Neural progenitor cell (in vitro differentiated cells): Measurements from ENCODE around the gene DNAJB8. TPM values are rescaled to one million over a fixed set of nuclear protein-coding genes. Genes with fewer than 3 reads are reported as not detected.

ENCODE experiments used
- DNase-seq: peaks from one replicate; pipeline ENCODE4 v3.0.0-alpha.2; 2016; ENCODE audit warnings: low spot score
- H2AFZ ChIP-seq: fragments of 200-600 bp; sonication (generic); replicated peaks from 2 replicates; pipeline ENCODE4 v1.6.1; 2016; ENCODE audit warnings: antibody characterized with exemption
- H3F3A ChIP-seq: fragments of 200-600 bp; sonication (generic); 2 replicates; pipeline ENCODE4 v1.6.1; 2016; ENCODE audit warnings: antibody characterized with exemption, low read depth
- H3K27ac ChIP-seq: fragments of 200-600 bp; sonication (generic); 2 replicates; pipeline ENCODE4 v1.5.1; 2016; ENCODE audit warnings: mild to moderate bottlenecking
- H3K27me3 ChIP-seq: fragments of 200-600 bp; sonication (generic); 2 replicates; pipeline ENCODE4 v1.6.1; 2016; ENCODE audit warnings: mild to moderate bottlenecking, moderate library complexity
- H3K36me3 ChIP-seq: fragments of 200-600 bp; sonication (generic); 2 replicates; pipeline ENCODE4 v1.5.1; 2016
- H3K4me1 ChIP-seq: fragments of 200-600 bp; sonication (generic); 2 replicates; pipeline ENCODE4 v1.6.1; 2016; ENCODE audit warnings: mixed run types
- H3K4me2 ChIP-seq: fragments of 200-600 bp; sonication (generic); 2 replicates; pipeline ENCODE4 v1.6.1; 2016
- H3K4me3 ChIP-seq: fragments of 200-600 bp; sonication (generic); 2 replicates; pipeline ENCODE4 v1.5.1; 2016
- H3K79me2 ChIP-seq: fragments of 200-600 bp; sonication (generic); 2 replicates; pipeline ENCODE4 v1.6.1; 2016; ENCODE audit warnings: low read depth
- H3K9ac ChIP-seq: fragments of 200-600 bp; sonication (generic); 2 replicates; pipeline ENCODE4 v1.6.1; 2016
- H3K9me3 ChIP-seq: fragments of 200-600 bp; sonication (generic); 2 replicates; pipeline ENCODE4 v1.5.1; 2016; ENCODE audit warnings: low read depth
- H4K20me1 ChIP-seq: fragments of 200-600 bp; sonication (generic); 2 replicates; pipeline ENCODE4 v1.6.1; 2016; ENCODE audit warnings: low read depth
- H3K27ac Mint-ChIP-seq: 3 replicates; pipeline ENCODE4 v1.8.0; 2021; ENCODE audit warnings: mixed read lengths
- H3K27me3 Mint-ChIP-seq: 2 replicates; pipeline ENCODE4 v1.8.0; 2022; ENCODE audit warnings: low read depth, mild to moderate bottlenecking, inconsistent platforms, moderate library complexity, mixed read lengths; ENCODE audit not compliant: insufficient read depth
- H3K36me3 Mint-ChIP-seq: 3 replicates; pipeline ENCODE4 v1.8.0; 2021; ENCODE audit warnings: mixed read lengths
- H3K4me1 Mint-ChIP-seq: 3 replicates; pipeline ENCODE4 v1.8.0; 2021; ENCODE audit warnings: mixed read lengths
- H3K4me3 Mint-ChIP-seq: 3 replicates; pipeline ENCODE4 v1.8.0; 2021; ENCODE audit warnings: mild to moderate bottlenecking, moderate library complexity, mixed read lengths
- H3K9me3 Mint-ChIP-seq: 3 replicates; pipeline ENCODE4 v1.8.0; 2020; ENCODE audit warnings: mixed read lengths
- EZH2 ChIP-seq: fragments of 200-600 bp; sonication (generic); IDR thresholded peaks from 2 replicates; pipeline ENCODE4 v1.6.1; 2017; ENCODE audit warnings: antibody characterized with exemption, mild to moderate bottlenecking, moderate library complexity
- EZH2phosphoT487 ChIP-seq: fragments of 200-600 bp; sonication (generic); IDR thresholded peaks from 2 replicates; pipeline ENCODE4 v1.6.1; 2017; ENCODE audit warnings: antibody characterized with exemption
- total RNA-seq: library from RNA; depleted of rRNA; stranded (reverse); fragments of >200 nt; gene quantifications from 2 replicates; pipeline ENCODE4 v1.2.3, GENCODE V29; 2015; ENCODE audit warnings: low replicate concordance
- TF ChIP-seq, protein P1 (sequence below): fragments of 200-600 bp; sonication (generic); IDR thresholded peaks from 2 replicates; pipeline ENCODE4 v1.5.1; 2017; ENCODE audit warnings: antibody characterized with exemption, mild to moderate bottlenecking

The DNAJB8 gene
- total RNA-seq, 1 donor from 2014 or later: not detected

DNA sequence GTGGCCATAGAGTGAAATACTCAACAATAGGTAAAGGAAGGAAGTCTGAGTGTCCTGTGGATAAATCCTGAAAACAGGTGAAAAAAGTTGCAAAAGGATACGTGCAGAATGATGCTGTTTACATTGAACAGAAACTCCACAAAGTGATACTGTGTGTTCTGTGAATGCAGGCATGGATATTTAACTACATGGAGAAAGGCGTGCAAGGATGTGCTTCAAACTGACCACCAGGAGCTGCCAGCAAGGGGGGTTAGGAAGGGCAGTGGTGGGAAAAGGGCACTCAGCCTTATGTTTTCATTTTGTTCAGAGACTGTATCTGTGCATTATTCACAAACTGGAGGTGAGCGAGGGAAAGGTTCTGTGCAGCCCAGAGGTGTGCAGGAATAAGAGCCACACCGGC lies 47.4 kb downstream of the DNAJB8 start:
- no peak for DNase-seq
- Histone ChIP-seq H3K4me3 (no peak overlapping the region), H3K27ac (no peak overlapping the region), H3K4me2 (no peak overlapping the region), H3F3A (no peaks in the 10 kb centered on the region), H3K27me3 (peaks cover under 1% of the 10 kb centered on the region), H3K9me3 (no peaks in the 10 kb centered on the region), H3K9ac (no peak overlapping the region), H2AFZ (no peak overlapping the region), H3K79me2 (no peaks in the 10 kb centered on the region), H3K4me1 (no peaks in the 10 kb centered on the region), H4K20me1 (no peaks in the 10 kb centered on the region), H3K36me3 (no peaks in the 10 kb centered on the region)
- Mint-ChIP-seq H3K27ac (no peak overlapping the region), H3K27me3 (peaks cover 8% of the 10 kb centered on the region), H3K4me1 (peaks cover 3% of the 10 kb centered on the region), H3K36me3 (peaks cover 4% of the 10 kb centered on the region), H3K4me3 (no peak overlapping the region), H3K9me3 (no peaks in the 10 kb centered on the region)
- TF ChIP-seq EZH2 (no peak), EZH2phosphoT487 (no peak)
- TF ChIP-seq, protein P1, sequence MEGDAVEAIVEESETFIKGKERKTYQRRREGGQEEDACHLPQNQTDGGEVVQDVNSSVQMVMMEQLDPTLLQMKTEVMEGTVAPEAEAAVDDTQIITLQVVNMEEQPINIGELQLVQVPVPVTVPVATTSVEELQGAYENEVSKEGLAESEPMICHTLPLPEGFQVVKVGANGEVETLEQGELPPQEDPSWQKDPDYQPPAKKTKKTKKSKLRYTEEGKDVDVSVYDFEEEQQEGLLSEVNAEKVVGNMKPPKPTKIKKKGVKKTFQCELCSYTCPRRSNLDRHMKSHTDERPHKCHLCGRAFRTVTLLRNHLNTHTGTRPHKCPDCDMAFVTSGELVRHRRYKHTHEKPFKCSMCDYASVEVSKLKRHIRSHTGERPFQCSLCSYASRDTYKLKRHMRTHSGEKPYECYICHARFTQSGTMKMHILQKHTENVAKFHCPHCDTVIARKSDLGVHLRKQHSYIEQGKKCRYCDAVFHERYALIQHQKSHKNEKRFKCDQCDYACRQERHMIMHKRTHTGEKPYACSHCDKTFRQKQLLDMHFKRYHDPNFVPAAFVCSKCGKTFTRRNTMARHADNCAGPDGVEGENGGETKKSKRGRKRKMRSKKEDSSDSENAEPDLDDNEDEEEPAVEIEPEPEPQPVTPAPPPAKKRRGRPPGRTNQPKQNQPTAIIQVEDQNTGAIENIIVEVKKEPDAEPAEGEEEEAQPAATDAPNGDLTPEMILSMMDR: no peak

DNA sequence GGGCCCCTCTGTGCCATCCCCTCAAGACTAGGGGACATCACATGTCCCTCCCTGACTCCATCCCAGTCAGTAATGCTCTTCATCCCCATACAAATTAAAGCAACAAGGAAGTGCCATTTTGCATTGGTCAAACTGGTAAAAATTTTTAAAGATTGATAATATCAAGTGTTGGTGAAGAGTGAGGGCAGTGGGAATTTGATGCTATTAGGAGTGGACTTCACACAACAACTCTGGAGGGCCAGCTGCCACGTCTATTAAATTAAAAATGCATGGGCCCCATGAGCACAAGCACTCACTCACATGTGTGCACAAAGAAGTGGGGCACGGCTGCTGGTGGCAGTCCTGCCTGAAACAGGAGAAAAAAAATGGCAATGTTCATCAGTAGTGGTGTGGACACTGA lies 47.8 kb downstream of the DNAJB8 start:
- Histone ChIP-seq H3K79me2 (no peaks in the 10 kb centered on the region), H3K9me3 (no peaks in the 10 kb centered on the region), H3K4me1 (no peaks in the 10 kb centered on the region), H4K20me1 (no peaks in the 10 kb centered on the region), H3K27me3 (no peaks in the 10 kb centered on the region), H3K4me2 (no peak overlapping the region), H3F3A (no peaks in the 10 kb centered on the region), H2AFZ (no peak overlapping the region), H3K4me3 (no peak overlapping the region), H3K9ac (no peak overlapping the region), H3K36me3 (no peaks in the 10 kb centered on the region), H3K27ac (no peak overlapping the region)
- Mint-ChIP-seq H3K9me3 (no peaks in the 10 kb centered on the region), H3K4me3 (no peak overlapping the region), H3K27me3 (peaks cover 8% of the 10 kb centered on the region), H3K36me3 (peaks cover 4% of the 10 kb centered on the region), H3K4me1 (peaks cover 4% of the 10 kb centered on the region), H3K27ac (no peak overlapping the region)
- DNase-seq: no peak
- no peak for TF ChIP-seq EZH2
- no peak for TF ChIP-seq EZH2phosphoT487
- TF ChIP-seq, protein P1: no peak

DNA sequence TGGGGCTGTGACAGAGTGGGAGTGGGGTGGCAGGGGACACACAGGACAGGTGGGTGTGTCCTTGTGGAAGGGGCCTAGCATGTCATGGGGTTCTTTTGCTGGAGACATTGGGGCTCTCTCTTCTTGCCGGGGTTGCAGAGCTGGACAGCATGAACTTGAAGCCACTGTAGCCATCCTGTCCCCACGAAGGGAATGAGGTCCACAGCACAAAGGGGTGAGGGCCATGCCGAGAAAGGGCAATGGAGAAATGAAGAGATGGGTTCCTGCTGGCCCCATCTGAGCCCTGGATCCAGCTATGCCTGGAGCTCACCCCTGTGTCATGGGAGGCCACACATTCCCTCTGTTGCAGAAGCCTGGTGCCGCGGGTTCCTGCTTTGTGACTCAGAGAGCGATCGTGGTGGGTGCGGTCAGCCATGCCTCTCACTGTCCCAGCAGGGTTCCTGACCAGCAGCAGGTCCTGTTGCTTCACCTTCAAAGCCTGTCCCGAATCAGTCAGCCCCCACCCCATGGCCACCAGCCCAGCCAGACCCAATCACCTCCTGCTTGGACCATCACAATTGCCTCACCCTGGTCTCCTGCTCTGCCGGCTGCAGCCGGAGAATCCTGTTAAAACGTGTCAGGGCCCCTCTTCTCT lies 50.0 kb downstream of the DNAJB8 start:
- Histone ChIP-seq H3K9me3 (no peaks in the 10 kb centered on the region), H3K4me3 (no peak overlapping the region), H3K27ac (no peak overlapping the region), H4K20me1 (no peaks in the 10 kb centered on the region), H2AFZ (no peak overlapping the region), H3K4me2 (no peak overlapping the region), H3K27me3 (no peaks in the 10 kb centered on the region), H3K9ac (no peak overlapping the region), H3F3A (peaks cover 12% of the 10 kb centered on the region), H3K36me3 (no peaks in the 10 kb centered on the region), H3K79me2 (no peaks in the 10 kb centered on the region), H3K4me1 (peaks cover 17% of the 10 kb centered on the region)
- peaks cover 18% of the 10 kb centered on the region for H3K4me1 Mint-ChIP-seq
- peaks cover 4% of the 10 kb centered on the region for H3K36me3 Mint-ChIP-seq
- peak overlapping the region; percentile 76 for H3K27ac Mint-ChIP-seq
- no peak for DNase-seq
- peaks cover 8% of the 10 kb centered on the region for H3K27me3 Mint-ChIP-seq
- no peaks in the 10 kb centered on the region for H3K9me3 Mint-ChIP-seq
- no peak overlapping the region for H3K4me3 Mint-ChIP-seq
- no peak for TF ChIP-seq EZH2
- TF ChIP-seq, protein P1: no peak
- no peak for TF ChIP-seq EZH2phosphoT487
